ENCODE results near the gene C9orf152.

Gene C9orf152

GRCh38 chr9:110178281-110178680, 29.7 kb downstream of the C9orf152 start:
- DNase-seq: no peak

- DNase-seq: no peak
Measured at GRCh38 chr9:110175275-110175968, 32.5 kb downstream of the C9orf152 start.

- DNase-seq: no peak
Measured at GRCh38 chr9:110173322-110173642, 34.7 kb downstream of the C9orf152 start.

GRCh38 chr9:110170357-110171257, 37.4 kb downstream of the C9orf152 start:
- DNase-seq: no peak

GRCh38 chr9:110168486-110168885, 39.5 kb downstream of the C9orf152 start:
- no peak for DNase-seq

GRCh38 chr9:110161940-110162339, 46.0 kb downstream of the C9orf152 start:
- DNase-seq: no peak

- no peak for DNase-seq
Measured at GRCh38 chr9:110160685-110161084, 47.3 kb downstream of the C9orf152 start.

- DNase-seq: no peak
Measured at GRCh38 chr9:110160123-110160522, 47.8 kb downstream of the C9orf152 start.

- DNase-seq: no peak
Measured at GRCh38 chr9:110157823-110158664, 49.9 kb downstream of the C9orf152 start.

- no peak for DNase-seq
Measured at GRCh38 chr9:110156902-110157301, 51.1 kb downstream of the C9orf152 start.

GRCh38 chr9:110156416-110156815, 51.5 kb downstream of the C9orf152 start:
- DNase-seq: no peak

GRCh38 chr9:110155751-110156150, 52.2 kb downstream of the C9orf152 start:
- DNase-seq: no peak

GRCh38 chr9:110153431-110153830, 54.5 kb downstream of the C9orf152 start:
- DNase-seq: no peak

- no peak for DNase-seq
Measured at GRCh38 chr9:110152704-110153374, 55.1 kb downstream of the C9orf152 start.
